ENCODE data around the gene SHISA6.

SHISA6 gene

GRCh38 chr17:11256877-11257276, 15.9 kb downstream of the SHISA6 start:
- Histone ChIP-seq H3K4me3 (IDR thresholded peaks at IDR 0.05; ENCODE audit: insufficient read depth, low read depth, low read length) (no peak overlapping the region), H3K79me2 (ENCODE audit: insufficient read depth, low read depth) (no peaks in the 10 kb centered on the region)
- TF ChIP-seq, protein P1, sequence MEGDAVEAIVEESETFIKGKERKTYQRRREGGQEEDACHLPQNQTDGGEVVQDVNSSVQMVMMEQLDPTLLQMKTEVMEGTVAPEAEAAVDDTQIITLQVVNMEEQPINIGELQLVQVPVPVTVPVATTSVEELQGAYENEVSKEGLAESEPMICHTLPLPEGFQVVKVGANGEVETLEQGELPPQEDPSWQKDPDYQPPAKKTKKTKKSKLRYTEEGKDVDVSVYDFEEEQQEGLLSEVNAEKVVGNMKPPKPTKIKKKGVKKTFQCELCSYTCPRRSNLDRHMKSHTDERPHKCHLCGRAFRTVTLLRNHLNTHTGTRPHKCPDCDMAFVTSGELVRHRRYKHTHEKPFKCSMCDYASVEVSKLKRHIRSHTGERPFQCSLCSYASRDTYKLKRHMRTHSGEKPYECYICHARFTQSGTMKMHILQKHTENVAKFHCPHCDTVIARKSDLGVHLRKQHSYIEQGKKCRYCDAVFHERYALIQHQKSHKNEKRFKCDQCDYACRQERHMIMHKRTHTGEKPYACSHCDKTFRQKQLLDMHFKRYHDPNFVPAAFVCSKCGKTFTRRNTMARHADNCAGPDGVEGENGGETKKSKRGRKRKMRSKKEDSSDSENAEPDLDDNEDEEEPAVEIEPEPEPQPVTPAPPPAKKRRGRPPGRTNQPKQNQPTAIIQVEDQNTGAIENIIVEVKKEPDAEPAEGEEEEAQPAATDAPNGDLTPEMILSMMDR (conservative IDR thresholded peaks at IDR 0.05; ENCODE audit: low read depth, low read length) = no peak

DNA sequence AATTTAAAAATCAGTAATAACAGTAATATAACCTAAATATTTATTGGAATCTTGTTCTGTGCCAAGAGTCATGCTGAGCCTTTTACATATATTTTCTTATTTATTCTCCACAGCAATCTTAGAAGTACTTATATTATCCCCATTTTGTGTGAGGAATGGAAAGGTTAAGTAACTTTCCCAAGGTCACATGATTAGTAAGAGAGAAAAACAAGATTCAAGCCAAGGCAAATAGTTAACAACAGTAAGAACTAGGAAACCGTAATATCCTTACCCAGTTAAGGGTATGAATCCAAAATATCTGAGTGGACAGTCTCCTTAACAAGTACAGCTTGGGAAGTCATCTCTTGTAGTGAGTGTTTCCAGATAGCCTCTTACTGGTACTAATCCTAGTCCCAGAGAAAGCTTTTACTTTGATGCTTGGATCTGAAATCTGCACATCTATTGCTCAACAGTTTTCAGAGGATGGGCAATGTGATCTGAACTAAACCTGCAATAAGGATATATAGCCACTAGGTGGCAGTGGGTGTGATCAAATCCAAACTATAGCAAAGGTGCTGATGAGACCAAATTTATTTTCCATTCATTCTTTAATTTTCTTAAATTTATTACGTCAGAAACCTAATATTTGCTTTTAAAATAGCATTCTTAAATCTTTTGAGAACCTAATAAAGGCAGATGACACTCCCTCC, 23.3 kb downstream of the SHISA6 start:
- H3K4me2 ChIP-seq = no peak overlapping the region
- no peak overlapping the region for H3K9ac ChIP-seq
- no peak overlapping the region for H2AFZ ChIP-seq (ENCODE audit: low read depth)
- H4K20me1 ChIP-seq (ENCODE audit: insufficient read depth) = no peaks in the 10 kb centered on the region
- no peaks in the 10 kb centered on the region for H3K79me2 ChIP-seq (ENCODE audit: insufficient read depth, low read depth)
- no peaks in the 10 kb centered on the region for H3K36me3 ChIP-seq (ENCODE audit: insufficient read depth)
- H3K4me1 ChIP-seq (ENCODE audit: low read depth, poor library complexity, severe bottlenecking) = no peaks in the 10 kb centered on the region
- H3K27me3 ChIP-seq (ENCODE audit: insufficient read depth, low read depth) = no peaks in the 10 kb centered on the region
- no peak overlapping the region for H3K4me3 ChIP-seq (IDR thresholded peaks at IDR 0.05; ENCODE audit: insufficient read depth, low read depth, low read length)
- H3K27ac ChIP-seq = no peak overlapping the region
- TF ChIP-seq, protein P1 (conservative IDR thresholded peaks at IDR 0.05; ENCODE audit: low read depth, low read length) = peak; percentile 31; the same call in 1 of the 2 replicates

More at GRCh38 chr17:11256877-11257276, 15.9 kb downstream of the SHISA6 start:
- Histone ChIP-seq H3K4me1 (ENCODE audit: low read depth, poor library complexity, severe bottlenecking) (no peaks in the 10 kb centered on the region), H3K36me3 (ENCODE audit: insufficient read depth) (no peaks in the 10 kb centered on the region), H4K20me1 (ENCODE audit: insufficient read depth) (no peaks in the 10 kb centered on the region), H3K9ac (no peak overlapping the region), H3K4me2 (no peak overlapping the region), H2AFZ (ENCODE audit: low read depth) (no peak overlapping the region), H3K27me3 (ENCODE audit: insufficient read depth, low read depth) (no peaks in the 10 kb centered on the region), H3K27ac (no peak overlapping the region)

DNA sequence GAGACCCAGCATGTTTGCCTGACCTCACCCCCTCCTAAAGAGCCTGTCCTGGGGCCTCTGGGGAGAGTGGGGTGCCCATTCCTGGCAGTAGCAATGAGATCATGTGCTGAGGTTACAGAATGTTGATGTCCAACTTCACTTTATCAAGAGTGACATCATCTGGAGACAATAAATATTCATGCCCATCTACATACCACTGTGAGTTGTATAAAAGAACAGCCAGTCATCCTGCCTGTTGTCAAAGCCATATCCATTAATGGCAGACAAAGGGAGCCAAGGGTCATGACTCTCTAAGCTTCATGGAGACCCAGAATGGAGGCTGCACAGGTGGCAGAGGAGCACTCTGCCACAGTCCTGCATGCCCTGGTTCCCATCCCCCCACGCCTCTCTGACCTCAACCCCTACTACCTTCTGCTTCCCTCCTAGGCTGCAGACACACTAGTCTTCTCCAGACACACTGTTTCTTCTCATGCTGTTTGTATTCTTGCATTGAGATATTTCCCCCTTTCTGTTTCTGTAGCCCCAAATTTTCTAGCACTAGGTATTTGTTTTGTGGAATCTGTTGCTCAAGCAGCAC, 27.1 kb downstream of the SHISA6 start:
- H3K4me3 ChIP-seq (IDR thresholded peaks at IDR 0.05; ENCODE audit: insufficient read depth, low read depth, low read length) = no peak overlapping the region
- no peaks in the 10 kb centered on the region for H3K79me2 ChIP-seq (ENCODE audit: insufficient read depth, low read depth)
- no peak overlapping the region for H3K9ac ChIP-seq
- no peaks in the 10 kb centered on the region for H3K4me1 ChIP-seq (ENCODE audit: low read depth, poor library complexity, severe bottlenecking)
- H3K27ac ChIP-seq = no peak overlapping the region
- H3K36me3 ChIP-seq (ENCODE audit: insufficient read depth) = no peaks in the 10 kb centered on the region
- H3K27me3 ChIP-seq (ENCODE audit: insufficient read depth, low read depth) = no peaks in the 10 kb centered on the region
- H4K20me1 ChIP-seq (ENCODE audit: insufficient read depth) = no peaks in the 10 kb centered on the region
- TF ChIP-seq, protein P1 (conservative IDR thresholded peaks at IDR 0.05; ENCODE audit: low read depth, low read length) = no peak
- no peak overlapping the region for H3K4me2 ChIP-seq
- H2AFZ ChIP-seq (ENCODE audit: low read depth) = no peak overlapping the region

GRCh38 chr17:11269210-11269609, 28.2 kb downstream of the SHISA6 start:
- no peak overlapping the region for H2AFZ ChIP-seq (ENCODE audit: low read depth)
- no peak overlapping the region for H3K27ac ChIP-seq
- H3K4me1 ChIP-seq (ENCODE audit: low read depth, poor library complexity, severe bottlenecking) = no peaks in the 10 kb centered on the region
- H3K27me3 ChIP-seq (ENCODE audit: insufficient read depth, low read depth) = no peaks in the 10 kb centered on the region
- no peak overlapping the region for H3K9ac ChIP-seq
- no peak overlapping the region for H3K4me2 ChIP-seq
- H3K79me2 ChIP-seq (ENCODE audit: insufficient read depth, low read depth) = no peaks in the 10 kb centered on the region
- no peaks in the 10 kb centered on the region for H3K36me3 ChIP-seq (ENCODE audit: insufficient read depth)
- TF ChIP-seq, protein P1 (conservative IDR thresholded peaks at IDR 0.05; ENCODE audit: low read depth, low read length) = no peak
- H4K20me1 ChIP-seq (ENCODE audit: insufficient read depth) = no peaks in the 10 kb centered on the region
- no peak overlapping the region for H3K4me3 ChIP-seq (IDR thresholded peaks at IDR 0.05; ENCODE audit: insufficient read depth, low read depth, low read length)
